HepG2 (cell line): ENCODE results near the gene ITGAE. TPM values are rescaled to one million over a fixed set of nuclear protein-coding genes. Genes with fewer than 3 reads are reported as not detected.

Source experiments
- DR1 ChIP-seq: sonication (generic); formaldehyde crosslinking; IDR thresholded peaks from 2 replicates; pipeline ENCODE4 v1.8.0; 2021; ENCODE audit warnings: mild to moderate bottlenecking, missing genetic modification reagents, inconsistent platforms
- FOXJ3 ChIP-seq: sonication (generic); formaldehyde crosslinking; IDR thresholded peaks from 2 replicates; pipeline ENCODE4 v1.4.0; 2020; ENCODE audit warnings: missing genetic modification reagents, mild to moderate bottlenecking, borderline replicate concordance
- MEF2D ChIP-seq: sonication (generic); formaldehyde crosslinking; IDR thresholded peaks from 2 replicates; pipeline ENCODE4 v1.5.1; 2020; ENCODE audit warnings: mild to moderate bottlenecking, missing genetic modification reagents
- MYC ChIP-seq: sonication (generic); formaldehyde crosslinking; IDR thresholded peaks from 2 replicates; pipeline ENCODE4 v1.9.0; 2021; ENCODE audit warnings: missing genetic modification reagents, borderline replicate concordance
- NBN ChIP-seq: fragments of 450-650 bp; conservative IDR thresholded peaks from 2 replicates; pipeline ENCODE4 v1.6.1; 2017
- PCBP1 ChIP-seq: fragments of 200-400 bp; formaldehyde crosslinking; IDR thresholded peaks from 2 replicates; pipeline ENCODE4 v1.6.1; 2017; ENCODE audit warnings: mild to moderate bottlenecking, low read depth, low read length, borderline replicate concordance
- POLR2AphosphoS2 ChIP-seq: IDR thresholded peaks from 2 replicates; pipeline ENCODE4 v1.6.1; 2011; ENCODE audit warnings: low read depth, low read length, improper control_type of control experiment
- SMYD3 ChIP-seq: sonication (generic); formaldehyde crosslinking; IDR thresholded peaks from 2 replicates; pipeline ENCODE4 v1.8.1; 2023; ENCODE audit warnings: mild to moderate bottlenecking, missing genetic modification reagents
- SNAPC2 ChIP-seq: sonication (generic); formaldehyde crosslinking; IDR thresholded peaks from 2 replicates; pipeline ENCODE4 v1.8.1; 2022; ENCODE audit warnings: mild to moderate bottlenecking, missing genetic modification reagents
- SP4 ChIP-seq: sonication (generic); formaldehyde crosslinking; IDR thresholded peaks from 2 replicates; pipeline ENCODE4 v1.8.1; 2023; ENCODE audit warnings: mild to moderate bottlenecking, missing genetic modification reagents
- TCF7L2 ChIP-seq: IDR thresholded peaks from 2 replicates; pipeline ENCODE4 v1.6.1; 2011; ENCODE audit warnings: mild to moderate bottlenecking, low read depth, low read length, moderate library complexity
- TMF1 ChIP-seq: sonication (generic); formaldehyde crosslinking; IDR thresholded peaks from 2 replicates; pipeline ENCODE4 v1.8.1; 2022; ENCODE audit warnings: low read depth, missing genetic modification reagents
- ZNF329 ChIP-seq: sonication (generic); formaldehyde crosslinking; IDR thresholded peaks from 2 replicates; pipeline ENCODE4 v1.9.0; 2021; ENCODE audit warnings: low read depth, mild to moderate bottlenecking, missing genetic modification reagents
- ZNF546 ChIP-seq: sonication (generic); formaldehyde crosslinking; conservative IDR thresholded peaks from 2 replicates; pipeline ENCODE4 v1.8.1; 2023; ENCODE audit warnings: mild to moderate bottlenecking, missing genetic modification reagents
- ZNF564 ChIP-seq: sonication (generic); formaldehyde crosslinking; IDR thresholded peaks from 2 replicates; pipeline ENCODE4 v1.8.1; 2023; ENCODE audit warnings: mild to moderate bottlenecking, missing genetic modification reagents
- ZNF589 ChIP-seq: sonication (generic); formaldehyde crosslinking; conservative IDR thresholded peaks from 2 replicates; pipeline ENCODE4 v1.8.0; 2022; ENCODE audit warnings: mild to moderate bottlenecking, moderate library complexity, missing genetic modification reagents
- ZNF616 ChIP-seq: sonication (generic); formaldehyde crosslinking; IDR thresholded peaks from 2 replicates; pipeline ENCODE4 v1.5.0; 2020; ENCODE audit warnings: low read depth, mild to moderate bottlenecking, missing genetic modification reagents
- ZNF629 ChIP-seq: sonication (generic); formaldehyde crosslinking; conservative IDR thresholded peaks from 2 replicates; pipeline ENCODE4 v1.5.0; 2020; ENCODE audit warnings: missing genetic modification reagents
- ZNF672 ChIP-seq: sonication (generic); formaldehyde crosslinking; IDR thresholded peaks from 2 replicates; pipeline ENCODE4 v1.8.1; 2022; ENCODE audit warnings: missing genetic modification reagents
- ZNF773 ChIP-seq: sonication (generic); formaldehyde crosslinking; IDR thresholded peaks from 2 replicates; pipeline ENCODE4 v1.4.0; 2020; ENCODE audit warnings: missing genetic modification reagents, borderline replicate concordance
- ZNF792 ChIP-seq: IDR thresholded peaks from 2 replicates; pipeline ENCODE4 v1.6.1; 2016
- polyA plus RNA-seq, 8 experiments: library from polyadenylated mRNA; depleted of rRNA in 3 of 8; stranded (reverse) in 7 of 8; unstranded in 1 of 8; fragments of >200 nt; fragmentation: Illumina TruSeq in 4 of 8; extraction: Trizol in 4 of 8; gene quantifications; 2 replicates each; pipeline versions ENCODE4 v1.2.1 to v1.2.3, GENCODE V29; 2011 to 2016; ENCODE audit warnings: low read depth in 4 of 8, missing spikeins in 1 of 8, mixed read lengths in 1 of 8; ENCODE audit not compliant: insufficient read depth in 1 of 8
- total RNA-seq, 5 experiments: library from RNA; depleted of rRNA; stranded (reverse); fragments of >200 nt; fragmentation: Illumina TruSeq; extraction: Trizol; gene quantifications; 2 replicates each; pipeline ENCODE4 v1.2.3, GENCODE V29; 2016; ENCODE audit warnings: low read depth in 1 of 5
- TF ChIP-seq, protein P1 (sequence below): sonication (generic); formaldehyde crosslinking; IDR thresholded peaks from 2 replicates; pipeline ENCODE4 v1.4.0; 2020; ENCODE audit warnings: missing genetic modification reagents
- TF ChIP-seq, protein P2 (sequence below): sonication (generic); formaldehyde crosslinking; IDR thresholded peaks from 2 replicates; pipeline ENCODE4 v1.4.0; 2020; ENCODE audit warnings: mild to moderate bottlenecking, missing genetic modification reagents
- TF ChIP-seq, protein P3 (sequence below): sonication (generic); formaldehyde crosslinking; IDR thresholded peaks from 2 replicates; pipeline ENCODE4 v1.5.0; 2020; ENCODE audit warnings: missing genetic modification reagents
- TF ChIP-seq, protein P4 (sequence below): IDR thresholded peaks from 2 replicates; pipeline ENCODE4 v1.6.1; 2016; ENCODE audit warnings: control low read depth
- TF ChIP-seq, protein P5 (sequence below): sonication (generic); formaldehyde crosslinking; IDR thresholded peaks from 2 replicates; pipeline ENCODE4 v1.4.0; 2020; ENCODE audit warnings: missing genetic modification reagents; ENCODE audit errors: not compliant biosample characterization
- TF ChIP-seq, protein P6 (sequence below): IDR thresholded peaks from 2 replicates; pipeline ENCODE4 v1.6.1; 2016; ENCODE audit warnings: missing genetic modification reagents, missing compliant biosample characterization

ITGAE gene
- total and polyA plus RNA-seq, 2 of the 13 experiments (the other 11 are each of a cell fraction or from before 2014, with no cell fraction given), result 42.3 to 49.0 TPM

DNA sequence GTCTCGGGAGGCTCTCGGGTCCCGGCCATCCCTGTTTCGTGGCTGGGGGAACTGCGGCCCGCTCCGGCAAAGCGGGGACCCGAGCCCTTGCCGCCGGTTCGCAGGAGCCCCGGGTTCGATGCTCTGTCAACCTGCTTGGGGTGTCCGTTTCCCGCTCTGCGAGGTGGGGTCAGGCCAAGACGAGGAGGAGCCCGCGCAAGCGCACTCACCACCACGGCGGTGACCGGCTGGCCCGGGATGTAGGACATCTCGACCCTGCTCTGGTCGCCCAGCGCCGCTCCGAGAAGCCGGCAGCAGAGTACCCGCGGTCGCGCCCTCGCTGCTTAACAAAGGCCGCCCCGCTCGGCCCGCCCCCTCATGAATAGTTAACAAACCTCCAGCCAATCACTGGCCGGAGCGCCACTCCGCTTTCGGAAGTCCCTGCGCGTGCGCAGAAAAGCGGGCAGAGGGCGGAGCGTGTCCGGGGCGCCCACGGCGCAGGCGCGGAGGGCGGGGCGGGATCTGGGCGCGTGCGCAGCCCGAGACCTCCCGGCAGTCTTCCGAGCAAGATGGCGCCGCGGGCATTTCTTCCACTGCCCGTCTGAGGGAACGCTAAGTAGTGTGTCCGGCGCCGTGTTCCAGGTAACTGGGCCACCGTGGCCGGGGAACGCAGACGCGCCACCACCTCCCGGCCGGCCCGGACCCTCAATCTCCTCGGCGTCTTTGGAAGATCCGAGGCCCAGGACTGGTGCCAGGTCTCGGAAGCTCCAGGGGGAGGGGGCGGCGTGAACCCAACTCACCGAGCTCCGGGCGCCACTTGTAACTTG, 132.5 kb downstream of the ITGAE start, which contains the start of the genes EMC6 and TAX1BP3 (continued):
- TF ChIP-seq ZNF329 (CRISPR knock-in tag) (0 out of 2 replicates have a peak, but pooled peaks have one; percentile 50), PCBP1 (no peak), SNAPC2 (CRISPR knock-in tag) (no peak; the same call in 1 of the 2 replicates), SMYD3 (CRISPR knock-in tag) (0 out of 2 replicates have a peak, but pooled peaks have one; percentile 67), TCF7L2 (no peak), FOXJ3 (CRISPR knock-in tag) (peak; percentile 80; the same call in 1 of the 2 replicates), MYC (peak; percentile 63; the same call in 1 of the 2 replicates), ZNF792 (0 out of 2 replicates have a peak, but pooled peaks have one; percentile 17), ZNF546 (CRISPR knock-in tag) (peak; percentile 88), NBN (no peak), ZNF629 (CRISPR knock-in tag) (no peak), MEF2D (0 out of 2 replicates have a peak, but pooled peaks have one; percentile 3), ZNF564 (CRISPR knock-in tag) (no peak), DR1 (CRISPR knock-in tag) (peak; percentile 95), POLR2AphosphoS2 (peak; percentile 81; the same call in 1 of the 2 replicates), TMF1 (CRISPR knock-in tag) (no peak), ZNF589 (CRISPR knock-in tag) (0 out of 2 replicates have a peak, but pooled peaks have one; percentile 41), ZNF616 (CRISPR knock-in tag) (peak; percentile 69; the same call in 1 of the 2 replicates), SP4 (CRISPR knock-in tag) (no peak; the same call in 1 of the 2 replicates), ZNF672 (CRISPR knock-in tag) (no peak), ZNF773 (CRISPR knock-in tag) (no peak)
- TF ChIP-seq, protein P1, sequence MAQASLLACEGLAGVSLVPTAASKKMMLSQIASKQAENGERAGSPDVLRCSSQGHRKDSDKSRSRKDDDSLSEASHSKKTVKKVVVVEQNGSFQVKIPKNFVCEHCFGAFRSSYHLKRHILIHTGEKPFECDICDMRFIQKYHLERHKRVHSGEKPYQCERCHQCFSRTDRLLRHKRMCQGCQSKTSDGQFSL (CRISPR knock-in tag), result no peak
- TF ChIP-seq, protein P2, sequence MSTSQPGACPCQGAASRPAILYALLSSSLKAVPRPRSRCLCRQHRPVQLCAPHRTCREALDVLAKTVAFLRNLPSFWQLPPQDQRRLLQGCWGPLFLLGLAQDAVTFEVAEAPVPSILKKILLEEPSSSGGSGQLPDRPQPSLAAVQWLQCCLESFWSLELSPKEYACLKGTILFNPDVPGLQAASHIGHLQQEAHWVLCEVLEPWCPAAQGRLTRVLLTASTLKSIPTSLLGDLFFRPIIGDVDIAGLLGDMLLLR (CRISPR knock-in tag), result peak; percentile 50; the same call in 1 of the 2 replicates
- TF ChIP-seq, protein P3, sequence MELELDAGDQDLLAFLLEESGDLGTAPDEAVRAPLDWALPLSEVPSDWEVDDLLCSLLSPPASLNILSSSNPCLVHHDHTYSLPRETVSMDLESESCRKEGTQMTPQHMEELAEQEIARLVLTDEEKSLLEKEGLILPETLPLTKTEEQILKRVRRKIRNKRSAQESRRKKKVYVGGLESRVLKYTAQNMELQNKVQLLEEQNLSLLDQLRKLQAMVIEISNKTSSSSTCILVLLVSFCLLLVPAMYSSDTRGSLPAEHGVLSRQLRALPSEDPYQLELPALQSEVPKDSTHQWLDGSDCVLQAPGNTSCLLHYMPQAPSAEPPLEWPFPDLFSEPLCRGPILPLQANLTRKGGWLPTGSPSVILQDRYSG, result peak; percentile 81
- TF ChIP-seq, protein P4, sequence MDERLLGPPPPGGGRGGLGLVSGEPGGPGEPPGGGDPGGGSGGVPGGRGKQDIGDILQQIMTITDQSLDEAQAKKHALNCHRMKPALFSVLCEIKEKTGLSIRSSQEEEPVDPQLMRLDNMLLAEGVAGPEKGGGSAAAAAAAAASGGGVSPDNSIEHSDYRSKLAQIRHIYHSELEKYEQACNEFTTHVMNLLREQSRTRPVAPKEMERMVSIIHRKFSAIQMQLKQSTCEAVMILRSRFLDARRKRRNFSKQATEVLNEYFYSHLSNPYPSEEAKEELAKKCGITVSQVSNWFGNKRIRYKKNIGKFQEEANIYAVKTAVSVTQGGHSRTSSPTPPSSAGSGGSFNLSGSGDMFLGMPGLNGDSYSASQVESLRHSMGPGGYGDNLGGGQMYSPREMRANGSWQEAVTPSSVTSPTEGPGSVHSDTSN (CRISPR knock-in tag), result no peak
- TF ChIP-seq, protein P5, sequence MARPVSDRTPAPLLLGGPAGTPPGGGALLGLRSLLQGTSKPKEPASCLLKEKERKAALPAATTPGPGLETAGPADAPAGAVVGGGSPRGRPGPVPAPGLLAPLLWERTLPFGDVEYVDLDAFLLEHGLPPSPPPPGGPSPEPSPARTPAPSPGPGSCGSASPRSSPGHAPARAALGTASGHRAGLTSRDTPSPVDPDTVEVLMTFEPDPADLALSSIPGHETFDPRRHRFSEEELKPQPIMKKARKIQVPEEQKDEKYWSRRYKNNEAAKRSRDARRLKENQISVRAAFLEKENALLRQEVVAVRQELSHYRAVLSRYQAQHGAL (CRISPR knock-in tag), result peak; percentile 27
- TF ChIP-seq, protein P6, sequence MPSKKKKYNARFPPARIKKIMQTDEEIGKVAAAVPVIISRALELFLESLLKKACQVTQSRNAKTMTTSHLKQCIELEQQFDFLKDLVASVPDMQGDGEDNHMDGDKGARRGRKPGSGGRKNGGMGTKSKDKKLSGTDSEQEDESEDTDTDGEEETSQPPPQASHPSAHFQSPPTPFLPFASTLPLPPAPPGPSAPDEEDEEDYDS (CRISPR knock-in tag), result peak; percentile 100
